ENCODE results near the gene NME2. TPM values are rescaled to one million over a fixed set of nuclear protein-coding genes. Genes with fewer than 3 reads are reported as not detected.
A peak's percentile ranks its signal among the peaks of the same experiment; 100 is the strongest.

The NME2 gene
- total and polyA plus RNA-seq, 2 of the 8 experiments (the other 6 are each of a cell fraction or from before 2014, with no cell fraction given), result 827 to 929 TPM

DNA sequence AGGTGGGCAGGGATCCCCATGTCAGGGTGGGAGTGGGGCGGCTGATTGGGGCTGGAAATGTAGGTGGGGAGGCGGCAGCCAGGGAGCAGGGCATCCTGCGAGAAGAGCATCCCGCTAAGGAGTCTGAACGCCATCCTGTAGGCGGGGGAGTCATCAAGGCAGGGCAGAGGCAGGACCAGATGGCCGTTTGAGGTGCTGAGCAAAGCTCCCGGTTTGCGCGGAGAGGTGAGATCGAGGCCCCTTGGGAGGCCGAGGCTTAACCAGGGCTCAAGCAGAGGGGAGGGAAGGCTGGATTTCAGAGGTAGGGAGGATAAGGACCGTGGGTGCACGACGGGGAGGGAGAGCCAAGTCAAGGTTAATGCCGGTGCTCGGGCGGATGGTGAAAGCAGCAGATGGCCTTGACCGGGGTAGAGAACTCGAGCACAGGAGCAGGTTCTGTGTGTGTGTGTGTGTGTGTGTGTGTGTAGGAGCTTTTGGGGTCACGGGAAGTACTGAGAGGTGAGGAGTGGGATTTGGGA lies 472 bp upstream of the NME2 start:
- Histone ChIP-seq H3K9ac (replicated peaks in 1 of 4; ENCODE audit: extremely low read depth in 1 of 4, low read depth in 3 of 4, low read length in 3 of 4) (peak overlapping the region in 3 of 4 experiments; percentile 60 to 67 (median 60); a peak in 6 of 7 replicates), H4K8ac (ENCODE audit: extremely low read depth, insufficient read depth, low read length) (no peak overlapping the region), H3K4me3 (ENCODE audit: extremely low read depth in 1 of 4, insufficient read depth in 2 of 4, low read depth in 3 of 4, low read length in 4 of 4) (peak overlapping the region; percentile 65 to 95 (median 92)), H3K4me2 (ENCODE audit: insufficient read depth in 1 of 2, low read depth in 2 of 2, low read length in 2 of 2) (peak overlapping the region; percentile 89 to 97), H3K36me3 (ENCODE audit: control insufficient read depth in 2 of 4, insufficient read depth in 4 of 4, low read length in 3 of 4) (peaks cover 15 to 58% (median 43%) of the 10 kb centered on the region in 4 experiments), H3K27ac (ENCODE audit: low read depth, low read length) (no peak overlapping the region), H3K79me1 (ENCODE audit: low read depth, low read length) (no peaks in the 10 kb centered on the region; the same call in 1 of the 2 replicates), H2AK5ac (ENCODE audit: low read depth, low read length) (no peak overlapping the region), H3K23me2 (ENCODE audit: low read depth, low read length) (peaks cover 9% of the 10 kb centered on the region), H3K4ac (replicated peaks; ENCODE audit: insufficient read length, low read depth, low read length) (no peak overlapping the region), H3K27me3 (replicated peaks in 1 of 4; ENCODE audit: control insufficient read depth in 3 of 4, extremely low read depth in 1 of 4, insufficient read depth in 3 of 4, low read length in 3 of 4) (no peaks in the 10 kb centered on the region), H2BK12ac (ENCODE audit: low read depth, low read length) (peak overlapping the region; percentile 23; the same call in 1 of the 2 replicates), H2BK120ac (replicated peaks; ENCODE audit: low read depth, low read length) (no peak overlapping the region), H2BK15ac (ENCODE audit: low read length) (no peak overlapping the region), H2BK20ac (ENCODE audit: low read length) (peak overlapping the region; percentile 61; the same call in 1 of the 2 replicates), H3K18ac (ENCODE audit: extremely low read depth, low read length) (peak overlapping the region; percentile 83), H4K20me1 (replicated peaks in 1 of 2; ENCODE audit: control insufficient read depth in 1 of 2, insufficient read depth in 2 of 2, low read length in 2 of 2) (peaks cover 0 to 5% of the 10 kb centered on the region in 2 experiments), H2BK5ac (ENCODE audit: low read depth, low read length) (peak overlapping the region; percentile 94), H4K91ac (replicated peaks; ENCODE audit: insufficient read length, low read length) (peak overlapping the region; percentile 32), H3K23ac (ENCODE audit: insufficient read length) (no peak overlapping the region), H4K5ac (ENCODE audit: insufficient read length, low read depth, low read length) (peak overlapping the region; percentile 45), H3K79me2 (ENCODE audit: control insufficient read depth in 1 of 2, insufficient read depth in 2 of 2, low read length in 2 of 2) (peaks cover 0 to 13% of the 10 kb centered on the region in 2 experiments; a peak in 2 of 4 replicates), H3K56ac (replicated peaks; ENCODE audit: insufficient read length, low read depth, low read length) (peak overlapping the region; percentile 92), H3K14ac (ENCODE audit: insufficient read length) (no peak overlapping the region), H3K9me3 (ENCODE audit: insufficient read depth in 2 of 2, low read depth in 1 of 2, low read length in 1 of 2) (no peaks in the 10 kb centered on the region), H3K4me1 (replicated peaks in 1 of 4; ENCODE audit: control insufficient read depth in 3 of 4, insufficient read depth in 4 of 4, low read length in 3 of 4) (peaks cover 0 to 9% (median 3%) of the 10 kb centered on the region in 4 experiments; a peak in 4 of 7 replicates), H2AFZ (ENCODE audit: low read length) (peak overlapping the region; percentile 97)
- ChIA-PET CTCF (ENCODE audit: partially characterized antibody) (interaction anchor here (0.9 to 2.5 kb wide), 5 partner anchors 11 to 164 kb away, joined by 3 to 7 read pairs (median 5); partner anchors contain the start of gene NME1), POLR2A (ENCODE audit: partially characterized antibody) (interaction anchor here (0.6 to 6.0 kb wide), 18 partner anchors 8 to 446 kb away, joined by 3 to 82 read pairs (median 4); partner anchors contain the start of genes LUC7L3, MBTD1, NME1 and UTP18)
- DNase-seq (ENCODE audit: low read depth in 1 of 2, low spot score in 2 of 2) (peak in 1 of 2 experiments; percentile 63), FAIRE-seq (no peak)
- TF ChIP-seq PHF8 (conservative IDR thresholded peaks at IDR 0.05; ENCODE audit: low read depth, low read length), result 0 out of 2 replicates have a peak, but pooled peaks have one; percentile 2
- TF ChIP-seq GTF2F1 (IDR thresholded peaks at IDR 0.05; ENCODE audit: borderline replicate concordance, low read depth, low read length), result no peak
- TF ChIP-seq BACH1 (IDR thresholded peaks at IDR 0.05; ENCODE audit: low read length), result peak; percentile 25; the same call in 1 of the 2 replicates
- no peak for TF ChIP-seq TEAD4 (IDR thresholded peaks at IDR 0.05; ENCODE audit: low read depth, low read length)
- 3% methylated on average over 21 of the region's 21 CpGs; no CpG with 5 or more reads in 1 of the 2 experiments for WGBS, 2 experiments (ENCODE audit: extremely low coverage in 1 of 2, insufficient coverage in 1 of 2, insufficient read length in 1 of 2, insufficient replicate concordance in 2 of 2, low coverage in 1 of 2, low lambda C conversion rate in 2 of 2, missing lambda C conversion rate in 1 of 2)

Data from H1 (cell line).